ENCODE results near the gene COL15A1. TPM values are rescaled to one million over a fixed set of nuclear protein-coding genes. Genes with fewer than 3 reads are reported as not detected.

The COL15A1 gene
- total RNA-seq, 1 donor from 2014 or later: 455 TPM

DNA sequence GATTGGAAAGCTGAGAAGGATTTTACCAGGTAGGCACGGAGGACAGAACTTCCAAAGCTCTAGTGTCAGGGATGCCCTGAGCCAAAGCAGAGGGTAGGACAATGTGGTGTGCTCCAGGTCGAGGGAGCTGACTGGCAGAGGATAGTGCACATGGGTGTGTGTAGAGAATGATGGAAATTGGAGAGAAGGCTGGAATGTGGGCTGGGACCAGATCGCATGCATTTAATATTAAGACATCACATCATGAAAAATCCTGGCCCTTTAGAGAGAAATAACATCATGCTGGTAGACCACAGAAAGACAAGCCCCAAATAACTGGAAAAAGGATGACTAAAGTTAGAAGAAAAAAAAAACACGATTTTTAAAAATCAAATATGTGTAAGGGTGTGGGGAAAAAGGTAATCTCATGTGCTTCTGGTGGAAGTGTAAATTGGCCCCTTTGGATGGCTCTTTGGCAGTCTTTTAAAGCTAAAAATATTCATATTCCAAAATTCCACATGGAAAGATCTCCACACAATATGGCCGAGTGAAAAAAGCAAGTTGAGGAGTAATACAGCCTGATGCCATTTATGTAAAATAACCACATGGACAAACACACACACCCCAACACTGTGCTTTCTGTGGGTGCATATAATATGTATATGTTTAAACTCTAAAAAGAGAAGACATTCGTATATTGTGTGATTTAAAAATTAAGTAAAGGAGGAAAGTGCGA lies 94.2 kb downstream of the COL15A1 start:
- DNase-seq: no peak

DNA sequence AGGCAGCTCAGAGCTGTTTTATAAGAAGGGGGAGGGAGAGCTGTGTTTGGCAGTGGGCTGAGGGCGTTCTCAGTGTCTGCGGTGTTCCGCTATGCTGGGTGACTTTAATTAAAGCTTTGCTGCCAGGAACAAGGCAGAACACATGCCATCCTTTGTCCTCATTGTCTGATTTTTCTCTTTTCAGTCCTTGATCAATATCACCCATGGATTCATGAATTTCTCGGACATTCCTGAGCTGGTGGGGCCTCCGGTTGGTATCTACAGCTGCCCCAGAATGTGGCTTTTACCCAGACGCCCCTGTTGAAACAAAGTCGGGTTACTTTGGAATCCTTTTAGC lies 94.7 kb downstream of the COL15A1 start:
- peak; percentile 38 for DNase-seq

DNA sequence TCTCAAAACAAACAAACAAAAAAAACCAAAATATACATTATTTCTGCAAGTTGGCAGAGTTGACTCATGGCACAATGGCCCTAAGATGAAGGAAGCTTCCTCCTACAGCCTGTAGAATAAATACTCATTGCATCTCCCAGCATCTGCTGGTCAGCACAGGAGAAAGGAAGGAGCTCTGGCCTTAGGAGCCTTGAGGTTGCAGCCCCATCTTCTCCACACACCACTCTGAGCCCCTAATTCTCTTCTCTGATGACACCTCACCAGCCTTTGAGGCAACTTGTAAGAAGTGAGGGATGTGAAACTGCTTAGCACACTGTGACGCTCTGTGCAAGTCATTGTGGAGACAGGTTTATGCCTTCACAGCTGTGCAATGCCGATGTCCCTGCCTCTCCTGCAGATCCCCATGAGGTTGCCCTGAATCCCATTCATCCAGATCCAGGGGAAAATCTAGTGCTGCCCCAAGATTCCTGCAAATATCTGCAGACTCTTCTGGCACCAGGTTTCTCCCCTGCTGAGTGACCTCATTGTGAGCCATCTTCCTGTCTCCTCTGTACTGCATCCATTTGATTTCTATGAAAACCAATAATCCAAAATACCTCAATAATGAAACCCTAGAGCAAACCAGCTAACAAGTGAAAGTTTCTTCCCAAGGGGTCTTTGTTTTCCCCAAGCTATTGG lies 95.9 kb downstream of the COL15A1 start:
- no peak for DNase-seq

DNA sequence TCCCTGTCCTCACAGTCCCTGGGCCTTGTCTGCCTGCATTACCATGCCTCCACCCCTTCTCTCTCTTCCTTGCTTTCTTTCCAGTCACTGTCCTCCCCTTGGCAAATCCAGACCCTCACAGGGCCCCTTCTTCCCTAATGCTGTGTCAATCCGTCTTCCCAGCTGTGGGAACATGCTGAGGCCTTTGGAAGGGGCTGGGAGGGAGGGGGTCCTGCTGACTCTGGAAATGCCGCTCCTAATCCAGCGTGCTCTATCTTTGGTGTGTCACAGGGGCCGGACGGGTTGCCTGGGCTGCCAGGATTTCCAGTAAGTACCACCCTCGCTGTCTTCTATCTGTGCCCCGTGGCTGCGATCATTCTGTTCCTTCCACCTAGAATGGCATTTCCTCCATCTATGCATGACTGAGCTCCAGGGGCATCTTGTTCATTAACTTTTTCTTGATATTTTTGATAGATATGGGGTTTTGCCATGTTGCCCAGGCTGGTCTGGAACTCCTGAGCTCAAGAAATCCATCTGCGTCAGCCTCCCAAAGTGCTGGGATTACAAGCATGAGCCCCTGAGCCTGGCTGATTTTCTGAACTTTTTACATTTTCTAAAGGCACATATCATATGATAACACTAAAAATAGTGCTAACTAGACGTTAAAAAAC lies 96.7 kb downstream of the COL15A1 start:
- DNase-seq: peak; percentile 44

DNA sequence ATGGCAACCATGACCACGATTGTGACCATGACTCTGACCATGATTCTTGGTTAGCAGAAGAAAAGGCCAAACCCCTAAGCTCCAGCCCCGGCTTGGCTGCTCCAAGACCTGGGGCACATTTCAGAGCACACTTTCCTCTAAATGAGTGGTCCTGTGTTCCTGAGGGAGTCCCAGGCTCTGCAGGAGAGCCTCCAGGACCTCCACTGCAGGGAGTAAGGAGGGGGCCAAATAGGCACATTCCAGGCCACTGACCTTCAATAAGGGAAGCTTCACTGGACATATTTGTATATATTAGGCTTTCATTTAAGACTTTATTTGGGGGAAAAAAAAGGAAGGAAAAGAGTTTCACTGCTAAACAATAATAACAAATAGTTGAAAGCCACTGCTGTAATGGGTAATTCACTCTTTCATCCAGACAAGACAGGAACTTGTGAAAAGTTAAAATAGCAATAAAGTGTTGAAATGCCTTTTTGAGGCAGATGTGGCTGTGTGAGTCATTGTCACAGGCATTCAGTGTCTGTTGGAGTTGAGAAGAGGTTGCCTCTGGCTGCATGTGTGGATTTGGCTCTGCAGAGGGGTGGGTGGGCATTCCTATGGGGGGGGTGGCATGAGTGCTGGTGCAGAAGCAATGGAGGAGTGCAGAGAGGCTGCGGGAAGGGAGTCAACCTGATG lies 97.3 kb downstream of the COL15A1 start:
- DNase-seq: no peak

DNA sequence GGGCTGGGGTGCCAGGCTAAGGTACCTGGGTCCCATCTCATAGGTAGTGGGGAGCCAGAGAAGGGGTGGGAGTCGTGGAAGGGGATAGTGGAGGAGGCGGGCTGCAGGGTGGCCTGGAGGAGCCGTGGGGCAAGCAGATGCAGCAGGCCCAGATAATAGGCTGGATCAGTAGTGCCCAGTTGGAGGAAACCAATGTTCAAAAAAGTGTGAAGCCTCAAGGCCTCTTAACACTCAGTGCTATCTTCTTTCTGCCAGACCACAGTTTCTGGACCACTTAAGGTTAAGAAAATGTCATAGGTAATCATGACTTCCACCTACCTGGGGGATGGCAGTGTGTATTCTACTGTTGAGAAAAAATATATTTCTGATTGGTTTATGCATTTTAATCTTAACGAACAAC lies 97.9 kb downstream of the COL15A1 start:
- DNase-seq: no peak

DNA sequence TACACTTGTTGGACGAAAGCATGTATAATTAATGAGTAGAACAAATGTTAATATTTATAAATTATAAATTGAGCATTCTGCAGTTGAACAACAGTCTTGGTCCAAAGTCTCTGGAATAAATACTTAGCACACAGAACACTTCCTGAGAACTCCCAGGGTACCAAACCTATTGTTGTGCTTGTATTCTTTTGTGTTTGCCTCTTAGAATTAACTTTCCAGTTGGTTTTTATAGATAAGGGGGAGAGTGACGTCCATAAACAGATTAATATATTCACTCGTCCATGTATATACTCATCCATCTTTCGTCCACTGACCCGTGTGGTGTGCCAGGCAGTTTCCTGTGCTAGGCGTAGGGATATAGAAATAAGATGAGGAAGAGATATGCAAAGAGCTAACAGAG lies 98.9 kb downstream of the COL15A1 start:
- no peak for DNase-seq

DNA sequence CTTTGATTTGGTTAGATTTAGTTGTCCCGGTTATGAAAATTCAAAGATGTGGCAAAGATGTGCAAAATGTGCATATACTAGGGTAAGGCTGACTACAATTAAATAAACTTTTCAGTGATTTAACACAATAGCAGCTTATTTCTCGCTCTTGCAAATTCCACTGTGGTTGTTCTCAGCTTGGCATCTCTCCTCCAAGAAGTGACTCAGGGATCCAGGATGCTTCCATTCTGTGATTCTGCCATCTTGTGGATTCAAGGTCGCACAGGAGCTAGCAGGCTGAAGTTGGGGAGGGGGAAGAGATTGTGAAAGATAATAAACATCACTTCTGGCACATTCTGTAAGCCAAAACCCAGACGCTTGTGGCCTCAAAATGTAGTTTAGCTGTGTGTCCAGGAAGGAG lies 101.1 kb downstream of the COL15A1 start:
- DNase-seq: no peak

DNA sequence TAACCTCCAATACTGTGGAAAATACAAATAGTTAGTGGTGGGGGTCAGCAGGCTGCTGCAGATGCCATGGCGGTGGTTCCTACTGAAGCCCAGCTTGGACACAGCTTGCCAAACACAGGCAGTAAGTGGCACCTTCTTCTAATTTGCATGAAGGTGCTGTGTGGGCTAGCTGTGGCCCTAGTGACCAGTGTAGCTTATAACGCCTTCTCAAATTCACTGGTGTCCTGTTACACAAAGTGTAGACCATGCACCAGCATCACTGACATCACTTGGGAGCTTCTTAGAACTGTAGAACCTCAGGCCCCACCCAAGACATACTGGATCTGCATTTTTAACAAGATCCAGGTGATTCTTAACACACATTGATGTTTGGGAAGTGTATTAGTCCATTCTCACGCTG lies 102.4 kb downstream of the COL15A1 start:
- no peak for DNase-seq

DNA sequence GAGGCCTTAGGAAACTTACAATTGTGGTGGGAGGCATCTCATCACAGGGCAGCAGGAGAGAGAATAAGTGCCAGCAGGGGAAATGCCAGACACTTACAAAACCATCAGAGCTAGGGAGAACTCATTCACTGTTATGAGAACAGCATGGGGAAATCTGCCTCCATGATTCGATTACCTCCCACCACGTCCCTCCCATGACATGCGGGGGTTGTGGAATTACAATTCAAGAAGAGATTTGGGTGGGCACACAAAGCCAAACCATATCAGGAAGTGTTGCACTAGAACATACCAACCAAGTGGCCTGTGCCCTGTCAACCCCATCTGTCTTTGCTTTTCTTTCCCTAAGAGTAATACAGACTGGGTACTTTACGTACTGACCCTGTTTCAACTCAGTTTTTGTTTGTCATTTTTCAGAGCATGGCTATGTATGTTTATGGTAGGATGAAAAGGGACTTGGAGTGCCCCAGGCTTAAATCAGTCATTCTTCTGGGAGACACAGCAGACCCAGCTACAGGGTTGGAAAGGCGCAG lies 102.9 kb downstream of the COL15A1 start:
- no peak for DNase-seq

DNA sequence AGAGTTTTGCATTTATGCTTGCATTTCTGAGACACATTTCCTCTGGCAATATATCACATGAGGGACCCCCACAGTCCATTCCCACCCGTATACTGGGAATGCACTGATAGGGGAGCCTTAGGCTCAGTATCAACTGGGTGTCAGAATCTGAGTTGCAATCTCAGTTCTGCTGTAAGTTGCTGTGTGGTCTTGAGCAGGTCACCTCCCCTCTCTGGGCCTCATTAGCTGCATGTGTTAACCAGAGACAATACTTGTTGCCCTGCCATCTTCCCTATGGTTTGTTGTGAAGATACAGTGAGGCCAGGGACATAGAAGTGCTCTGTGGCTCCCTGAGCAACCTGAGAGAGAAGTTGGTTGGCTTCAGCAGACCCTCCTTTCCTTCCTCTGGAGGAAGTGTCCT lies 105.5 kb downstream of the COL15A1 start:
- DNase-seq: no peak

DNA sequence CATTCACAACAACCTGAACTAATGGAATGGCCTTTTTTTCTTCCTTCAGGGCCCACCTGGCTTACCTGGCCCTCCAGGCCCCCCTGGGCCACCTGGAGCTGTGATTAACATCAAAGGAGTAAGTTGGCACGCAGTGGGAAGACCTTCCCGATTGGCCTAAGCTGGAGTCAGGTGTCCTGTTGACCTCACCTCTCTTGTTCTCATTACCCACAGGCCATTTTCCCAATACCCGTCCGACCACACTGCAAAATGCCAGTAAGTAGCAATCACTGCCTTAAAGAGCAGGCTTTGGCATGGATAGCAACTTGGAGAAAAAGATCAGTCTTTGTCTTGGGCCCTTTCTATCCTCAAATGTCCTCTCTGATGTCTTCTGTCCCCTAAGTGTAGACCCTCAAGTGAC lies 105.9 kb downstream of the COL15A1 start:
- DNase-seq: no peak

DNA sequence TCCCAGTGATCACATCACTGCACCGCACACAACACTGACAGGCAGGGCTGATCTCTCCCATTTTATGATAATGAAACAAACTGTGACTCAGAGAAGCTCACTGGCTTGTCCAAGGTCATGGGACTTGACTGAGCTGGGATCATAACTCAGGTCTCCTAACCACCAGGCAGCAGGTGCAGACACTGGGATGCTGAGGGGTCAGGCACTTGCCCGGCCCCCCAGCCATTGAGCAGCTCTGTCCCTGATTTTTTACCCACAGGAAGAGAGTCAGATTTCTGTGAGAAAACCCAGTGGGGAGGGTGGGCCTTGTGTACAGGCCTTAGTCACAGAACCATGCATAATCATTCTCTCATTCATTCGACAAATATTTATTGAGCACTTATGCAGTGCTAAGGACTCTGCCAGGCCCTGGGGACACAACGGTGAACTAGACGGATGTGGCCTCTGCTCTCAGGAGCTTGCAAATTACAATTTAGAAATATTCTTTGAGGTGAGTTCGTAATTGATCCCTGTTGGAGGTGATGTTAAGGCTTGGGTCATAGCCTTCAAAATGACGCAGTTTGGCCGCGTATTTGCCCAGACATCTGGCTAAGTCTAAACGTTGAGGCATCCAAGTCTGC lies 106.7 kb downstream of the COL15A1 start:
- DNase-seq: no peak

DNA sequence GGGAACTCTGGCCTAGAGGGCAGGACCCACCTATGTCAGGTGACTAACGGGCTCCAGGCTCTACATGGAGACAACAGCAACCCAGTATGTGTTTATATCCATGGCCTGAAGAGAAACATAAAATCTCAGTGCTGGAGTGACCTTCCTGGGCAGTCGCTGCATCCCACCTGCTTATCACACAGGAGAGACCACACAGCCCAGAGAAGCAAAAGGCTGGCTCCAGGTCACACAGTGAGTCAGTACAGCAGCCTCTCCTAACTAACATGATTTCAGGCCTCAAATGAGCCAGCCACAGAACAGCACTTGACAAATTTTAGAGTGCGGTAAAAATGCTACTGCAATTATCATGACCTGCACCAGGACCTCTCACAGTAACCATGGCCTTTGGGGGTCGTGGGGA lies 107.2 kb downstream of the COL15A1 start:
- no peak for DNase-seq

DNA sequence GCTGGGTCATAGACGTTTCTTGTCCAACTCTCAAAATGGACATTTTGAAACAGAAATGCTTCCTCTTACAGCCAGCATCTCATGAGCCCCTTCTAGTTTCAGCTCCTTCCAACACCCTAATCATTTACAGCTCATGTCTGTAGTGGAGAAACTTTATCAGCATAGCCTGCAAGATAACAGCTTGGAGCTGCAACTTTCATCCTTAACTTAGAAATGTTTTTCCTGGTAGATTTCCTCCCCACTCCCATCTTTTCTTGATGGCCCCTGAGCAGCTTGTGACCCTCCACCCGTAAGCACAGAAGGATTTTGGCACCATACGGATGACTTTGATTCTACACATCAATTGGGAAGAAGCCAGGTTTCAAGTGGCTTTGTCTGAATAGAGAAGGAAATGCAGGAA lies 107.7 kb downstream of the COL15A1 start:
- no peak for DNase-seq

DNA sequence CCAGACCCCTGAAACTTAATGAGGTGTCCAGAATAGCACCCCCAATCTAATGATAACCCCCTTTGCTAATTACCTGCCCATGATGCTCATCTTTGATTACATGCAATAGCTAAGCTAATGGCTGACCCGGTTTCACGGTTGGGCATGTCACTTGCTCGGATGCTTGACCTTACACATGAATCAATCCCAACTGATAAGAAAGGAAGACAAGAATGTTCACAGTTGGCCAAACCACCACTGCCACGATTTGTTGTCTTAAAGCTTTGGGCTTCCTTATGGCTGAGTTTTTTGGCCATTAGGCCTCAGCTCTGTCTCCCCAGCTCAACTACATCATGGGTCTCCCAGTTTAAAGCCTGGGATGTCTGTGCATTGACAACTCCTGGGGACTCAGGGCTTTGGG lies 108.1 kb downstream of the COL15A1 start:
- DNase-seq: no peak

DNA sequence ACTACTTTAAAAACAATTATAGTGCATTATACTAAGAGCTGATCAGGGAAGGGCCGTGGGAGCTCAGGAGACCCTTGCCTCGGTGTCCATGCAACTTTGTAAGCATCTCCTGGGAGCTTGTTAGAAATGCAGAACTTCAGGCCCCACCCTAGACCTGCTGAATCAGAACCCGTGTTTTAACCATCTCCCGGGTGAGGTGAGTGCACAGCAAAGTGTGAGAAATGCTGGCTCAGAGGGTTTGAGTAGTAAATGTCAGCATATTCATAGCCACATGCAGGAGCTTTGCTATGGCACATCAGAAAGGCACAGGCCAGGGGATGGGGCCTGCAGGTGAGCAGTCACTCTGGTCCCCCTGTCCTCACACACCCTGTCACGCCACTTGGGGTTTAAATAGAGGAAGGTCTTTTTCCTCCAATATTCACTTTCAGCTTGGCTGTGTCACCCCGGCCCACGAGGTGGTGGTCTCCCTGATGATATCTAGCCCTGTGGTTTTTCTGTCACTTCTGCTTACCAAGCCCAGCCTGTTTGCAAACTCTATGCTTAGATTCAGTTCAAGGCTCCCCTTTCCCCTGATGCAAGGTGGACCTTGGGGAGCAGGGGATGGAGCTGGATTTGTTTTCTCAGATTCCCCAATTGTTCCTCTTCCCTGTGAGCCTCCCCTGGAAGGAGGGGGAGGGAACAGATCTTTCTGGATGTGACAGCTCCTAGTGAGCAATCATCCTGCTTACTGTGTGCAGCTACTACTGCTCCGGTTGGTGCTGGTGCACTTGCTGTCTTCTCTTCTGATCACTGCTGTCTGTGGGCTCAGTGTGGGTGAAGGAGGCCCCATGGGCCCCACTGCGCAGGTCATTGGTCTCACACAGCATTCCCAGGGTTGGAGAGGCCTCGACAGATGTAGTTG lies 109.4 kb downstream of the COL15A1 start:
- DNase-seq: no peak

DNA sequence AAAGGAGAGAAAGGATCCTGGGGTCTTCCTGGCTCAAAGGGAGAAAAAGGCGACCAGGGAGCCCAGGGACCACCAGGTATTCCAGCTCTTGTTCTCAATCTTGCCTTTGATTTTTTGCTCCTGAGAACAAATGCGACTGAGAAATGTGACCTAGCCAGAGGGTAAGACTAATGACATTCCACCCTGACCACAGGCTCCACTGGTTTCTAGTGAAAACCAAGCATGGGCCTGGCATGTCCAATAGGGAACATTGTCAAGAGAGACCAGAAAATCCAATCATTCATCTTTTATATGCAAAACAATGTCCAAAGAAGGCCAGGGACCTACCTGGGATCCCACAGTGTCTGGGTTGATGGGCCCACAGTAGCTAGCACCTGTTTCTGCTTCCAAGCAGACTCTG lies 110.9 kb downstream of the COL15A1 start:
- no peak for DNase-seq

DNA sequence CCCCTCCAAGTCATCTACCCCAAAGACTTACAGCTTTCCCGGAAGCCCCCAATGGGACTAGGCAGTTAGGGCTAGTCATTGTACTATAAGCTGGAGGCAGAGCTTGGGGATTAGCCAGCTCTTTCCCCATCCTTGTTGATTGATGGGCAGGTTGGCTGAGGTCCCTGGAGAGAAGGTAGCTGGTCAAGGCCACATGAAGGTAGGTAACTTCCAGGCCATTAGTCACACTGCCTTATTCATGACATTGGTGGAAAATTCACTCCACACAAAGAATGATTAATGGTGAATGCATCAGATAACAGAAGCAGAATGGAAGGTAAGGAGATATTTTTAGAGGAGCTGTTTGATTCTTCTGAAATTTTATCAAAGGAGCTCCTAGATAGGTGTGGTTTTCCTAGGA lies 111.7 kb downstream of the COL15A1 start:
- no peak for DNase-seq

DNA sequence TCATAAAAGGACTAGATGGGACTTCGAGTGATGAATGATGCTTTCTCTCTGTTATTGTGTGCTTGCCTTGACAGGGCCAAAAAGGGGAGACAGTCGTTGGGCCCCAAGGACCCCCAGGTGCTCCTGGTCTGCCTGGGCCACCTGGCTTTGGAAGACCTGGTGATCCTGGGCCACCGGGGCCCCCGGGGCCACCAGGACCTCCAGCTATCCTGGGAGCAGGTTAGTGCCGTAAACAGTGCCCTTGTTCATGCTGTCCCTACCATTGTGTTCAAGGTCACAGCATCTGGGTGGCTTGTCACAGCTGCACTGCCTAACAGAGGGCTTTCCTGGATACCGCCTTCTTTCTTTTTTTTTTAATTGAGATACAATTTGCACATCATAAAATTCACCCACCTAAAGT lies 112.5 kb downstream of the COL15A1 start:
- DNase-seq: no peak

DNA sequence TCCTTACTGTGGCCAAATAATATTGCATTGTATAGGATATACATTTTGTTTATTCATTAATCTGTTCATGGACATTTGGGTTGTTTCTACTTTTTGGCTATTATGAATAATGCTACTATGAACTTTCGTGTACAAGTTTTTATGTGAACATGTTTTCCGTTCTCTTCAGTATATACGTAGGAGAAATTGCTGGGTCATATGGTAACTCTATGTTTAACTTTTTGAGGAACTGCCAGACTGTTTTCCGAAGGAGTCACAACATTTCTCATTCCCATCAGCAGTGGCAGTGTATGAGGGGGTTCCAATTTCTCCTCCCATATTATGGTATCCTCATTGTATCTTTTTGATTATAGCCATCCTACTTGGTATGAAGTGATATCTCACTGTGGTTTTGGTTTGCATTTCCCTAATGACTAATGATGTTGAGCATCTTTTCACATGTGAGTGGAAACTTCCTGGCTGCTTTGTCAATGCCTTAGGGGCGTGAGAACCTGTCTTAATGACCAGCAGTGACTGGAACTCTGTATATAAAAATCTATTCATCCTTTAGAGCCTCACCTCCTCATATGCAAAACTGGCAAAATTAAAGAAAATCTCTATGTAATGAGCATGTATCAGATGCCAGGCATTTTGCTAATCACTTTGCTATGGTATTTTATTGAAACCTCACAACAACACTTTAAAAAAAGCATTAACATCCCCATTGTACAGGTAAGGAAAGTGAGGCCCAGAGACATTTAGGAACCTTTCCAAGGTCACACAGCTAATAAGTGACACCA lies 113.4 kb downstream of the COL15A1 start:
- DNase-seq: no peak
